ENCODE data around the gene AGFG2.

GRCh38 chr7:100490483-100491191 lies 48.4 kb upstream of the AGFG2 start:
- no peak for TF ChIP-seq RAD21 (conservative IDR thresholded peaks at IDR 0.05 in 1 of 2, IDR thresholded peaks at IDR 0.05 in 1 of 2)
- TF ChIP-seq CTCF (IDR thresholded peaks at IDR 0.05) = no peak
- no peak for TF ChIP-seq RFX5 (IDR thresholded peaks at IDR 0.05)
- TF ChIP-seq CHD2 (IDR thresholded peaks at IDR 0.05; ENCODE audit: low read length, partially characterized antibody) = no peak
- TF ChIP-seq HMGXB4 (CRISPR knock-in tag; IDR thresholded peaks at IDR 0.05; ENCODE audit: borderline replicate concordance) = no peak
- TF ChIP-seq NFE2L2 (conservative IDR thresholded peaks at IDR 0.05; ENCODE audit: low read length) = no peak
- no peak for TF ChIP-seq JUN (IDR thresholded peaks at IDR 0.05)
- no peak for TF ChIP-seq BHLHE40 (IDR thresholded peaks at IDR 0.05; ENCODE audit: low read depth, low read length)
- TF ChIP-seq EP300 (IDR thresholded peaks at IDR 0.05) = no peak
- TF ChIP-seq POLR2A (IDR thresholded peaks at IDR 0.05; ENCODE audit: low read length) = no peak
- TF ChIP-seq HDAC2 (IDR thresholded peaks at IDR 0.05) = no peak
- TF ChIP-seq NR3C1 (IDR thresholded peaks at IDR 0.05) = no peak
- no peak for TF ChIP-seq RCOR1 (IDR thresholded peaks at IDR 0.05; ENCODE audit: low read depth, low read length)
- TF ChIP-seq, protein P1, sequence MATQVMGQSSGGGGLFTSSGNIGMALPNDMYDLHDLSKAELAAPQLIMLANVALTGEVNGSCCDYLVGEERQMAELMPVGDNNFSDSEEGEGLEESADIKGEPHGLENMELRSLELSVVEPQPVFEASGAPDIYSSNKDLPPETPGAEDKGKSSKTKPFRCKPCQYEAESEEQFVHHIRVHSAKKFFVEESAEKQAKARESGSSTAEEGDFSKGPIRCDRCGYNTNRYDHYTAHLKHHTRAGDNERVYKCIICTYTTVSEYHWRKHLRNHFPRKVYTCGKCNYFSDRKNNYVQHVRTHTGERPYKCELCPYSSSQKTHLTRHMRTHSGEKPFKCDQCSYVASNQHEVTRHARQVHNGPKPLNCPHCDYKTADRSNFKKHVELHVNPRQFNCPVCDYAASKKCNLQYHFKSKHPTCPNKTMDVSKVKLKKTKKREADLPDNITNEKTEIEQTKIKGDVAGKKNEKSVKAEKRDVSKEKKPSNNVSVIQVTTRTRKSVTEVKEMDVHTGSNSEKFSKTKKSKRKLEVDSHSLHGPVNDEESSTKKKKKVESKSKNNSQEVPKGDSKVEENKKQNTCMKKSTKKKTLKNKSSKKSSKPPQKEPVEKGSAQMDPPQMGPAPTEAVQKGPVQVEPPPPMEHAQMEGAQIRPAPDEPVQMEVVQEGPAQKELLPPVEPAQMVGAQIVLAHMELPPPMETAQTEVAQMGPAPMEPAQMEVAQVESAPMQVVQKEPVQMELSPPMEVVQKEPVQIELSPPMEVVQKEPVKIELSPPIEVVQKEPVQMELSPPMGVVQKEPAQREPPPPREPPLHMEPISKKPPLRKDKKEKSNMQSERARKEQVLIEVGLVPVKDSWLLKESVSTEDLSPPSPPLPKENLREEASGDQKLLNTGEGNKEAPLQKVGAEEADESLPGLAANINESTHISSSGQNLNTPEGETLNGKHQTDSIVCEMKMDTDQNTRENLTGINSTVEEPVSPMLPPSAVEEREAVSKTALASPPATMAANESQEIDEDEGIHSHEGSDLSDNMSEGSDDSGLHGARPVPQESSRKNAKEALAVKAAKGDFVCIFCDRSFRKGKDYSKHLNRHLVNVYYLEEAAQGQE (IDR thresholded peaks at IDR 0.05) = no peak
